Measurements from ENCODE around the gene TRIM72.

Gene TRIM72

DNA sequence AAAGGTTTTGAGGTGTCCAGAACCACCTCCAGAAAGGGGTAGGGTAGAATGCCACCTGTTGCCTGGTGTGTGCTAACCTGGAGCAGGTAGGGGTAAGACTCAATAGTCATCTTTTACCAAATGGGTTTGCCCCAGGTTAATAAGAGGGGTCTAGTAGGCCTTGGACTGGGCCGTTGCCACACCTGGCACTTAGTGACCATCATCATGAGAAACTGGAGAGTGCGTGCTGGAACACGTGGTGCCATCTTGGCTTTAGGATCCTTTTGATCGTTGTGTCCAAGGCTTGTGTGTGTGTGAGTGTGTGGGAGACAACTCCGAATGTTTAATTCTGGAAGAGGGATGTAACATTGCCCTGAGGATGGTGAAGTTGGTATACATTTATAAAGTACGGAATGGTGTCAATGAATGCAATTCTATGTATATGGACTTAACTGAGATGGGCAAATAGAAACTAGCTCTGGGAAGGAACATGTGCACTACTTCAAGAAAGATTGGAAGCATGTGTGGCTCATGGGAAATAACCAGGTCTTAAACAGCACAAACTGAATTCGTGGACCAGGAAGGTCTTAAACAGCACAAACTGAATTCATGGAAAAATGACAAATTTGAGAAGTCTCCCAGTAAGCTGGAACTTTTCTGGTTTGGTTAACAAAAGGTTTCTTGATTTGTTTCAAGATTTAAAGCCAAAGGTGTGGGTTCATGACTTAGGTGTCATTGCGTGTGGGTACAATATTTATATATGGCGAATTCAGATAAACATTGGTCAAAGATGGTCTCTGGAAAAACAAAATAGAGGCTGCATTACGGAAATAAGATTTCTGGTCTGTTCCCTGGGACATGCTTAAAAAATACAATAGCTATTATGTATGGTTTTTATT is 26.8 kb upstream of the TRIM72 start:
- no peak for TF ChIP-seq CTCF (conservative IDR thresholded peaks at IDR 0.05)

GRCh38 chr16:31187808-31188189 is 26.1 kb upstream of the TRIM72 start:
- no peak overlapping the region for H3K27ac ChIP-seq
- TF ChIP-seq CTCF (conservative IDR thresholded peaks at IDR 0.05): no peak

More for the DNA sequence above, 26.8 kb upstream of the TRIM72 start:
- H3K27ac ChIP-seq: no peak overlapping the region

- TF ChIP-seq CTCF (conservative IDR thresholded peaks at IDR 0.05): no peak
- no peak overlapping the region for H3K27ac ChIP-seq
Measured at GRCh38 chr16:31188450-31189411, 25.2 kb upstream of the TRIM72 start.

DNA sequence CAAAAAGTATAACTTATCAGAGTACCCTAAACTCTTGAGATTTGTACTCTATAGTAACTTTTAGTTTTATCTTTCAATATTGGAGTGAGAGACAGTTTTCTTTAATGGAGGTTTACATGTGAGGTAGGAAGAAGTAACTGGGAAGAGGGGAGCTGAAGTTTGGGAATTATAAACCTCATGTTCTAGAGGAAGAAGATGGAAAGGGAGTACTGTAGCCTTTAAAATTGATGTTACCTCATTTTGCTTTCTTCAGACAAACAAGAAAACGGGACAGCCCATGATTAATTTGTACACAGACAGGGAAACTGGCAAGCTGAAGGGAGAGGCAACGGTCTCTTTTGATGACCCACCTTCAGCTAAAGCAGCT is 24.5 kb upstream of the TRIM72 start:
- TF ChIP-seq CTCF (conservative IDR thresholded peaks at IDR 0.05): no peak
- H3K27ac ChIP-seq: no peak overlapping the region

DNA sequence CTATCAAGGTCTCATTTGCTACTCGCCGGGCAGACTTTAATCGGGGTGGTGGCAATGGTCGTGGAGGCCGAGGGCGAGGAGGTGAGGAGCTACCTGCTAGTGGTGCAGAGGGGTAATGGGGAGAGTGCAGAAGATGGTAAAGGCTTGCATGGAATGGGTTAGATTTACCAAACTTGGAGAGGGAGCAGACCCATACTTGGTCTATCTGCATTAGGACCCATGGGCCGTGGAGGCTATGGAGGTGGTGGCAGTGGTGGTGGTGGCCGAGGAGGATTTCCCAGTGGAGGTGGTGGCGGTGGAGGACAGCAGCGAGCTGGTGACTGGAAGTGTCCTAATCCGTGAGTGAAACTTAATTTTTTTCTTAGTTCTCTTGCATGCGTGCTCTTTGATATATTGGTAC is 23.9 kb upstream of the TRIM72 start:
- no peak overlapping the region for H3K27ac ChIP-seq
- TF ChIP-seq CTCF (conservative IDR thresholded peaks at IDR 0.05): no peak

DNA sequence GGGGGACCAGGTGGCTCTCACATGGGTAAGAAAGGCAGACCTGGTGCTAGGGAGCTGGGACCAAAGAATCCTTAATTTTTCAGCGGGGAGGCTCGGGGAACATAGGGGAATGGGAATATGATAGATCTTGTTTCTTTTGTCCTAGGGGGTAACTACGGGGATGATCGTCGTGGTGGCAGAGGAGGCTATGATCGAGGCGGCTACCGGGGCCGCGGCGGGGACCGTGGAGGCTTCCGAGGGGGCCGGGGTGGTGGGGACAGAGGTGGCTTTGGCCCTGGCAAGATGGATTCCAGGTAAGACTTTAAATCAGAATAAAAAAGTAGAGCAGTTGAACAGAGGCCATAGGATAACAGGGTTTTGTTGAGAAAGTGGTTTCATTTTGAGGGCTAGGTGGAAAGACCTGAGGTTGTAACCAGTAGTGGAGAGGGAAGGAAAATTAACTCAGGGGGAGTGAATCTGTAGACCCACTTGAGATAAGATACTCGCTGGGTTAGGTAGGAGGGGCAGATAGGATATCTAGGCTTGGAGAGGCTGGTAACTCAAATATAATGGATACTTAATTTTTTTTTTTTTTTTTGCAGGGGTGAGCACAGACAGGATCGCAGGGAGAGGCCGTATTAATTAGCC is 23.0 kb upstream of the TRIM72 start:
- TF ChIP-seq CTCF (conservative IDR thresholded peaks at IDR 0.05): no peak
- H3K27ac ChIP-seq: no peak overlapping the region

Measured in VCaP (cell line).